DLD1 (cell line): Measurements from ENCODE around the gene CUL9.

Experiments used
- in situ Hi-C: cut with HindIII; loops from 2 replicates; pipeline ENCODE4 v1.10.0; 2017; ENCODE audit warnings: low sequenced_read_pairs

The CUL9 gene

DNA sequence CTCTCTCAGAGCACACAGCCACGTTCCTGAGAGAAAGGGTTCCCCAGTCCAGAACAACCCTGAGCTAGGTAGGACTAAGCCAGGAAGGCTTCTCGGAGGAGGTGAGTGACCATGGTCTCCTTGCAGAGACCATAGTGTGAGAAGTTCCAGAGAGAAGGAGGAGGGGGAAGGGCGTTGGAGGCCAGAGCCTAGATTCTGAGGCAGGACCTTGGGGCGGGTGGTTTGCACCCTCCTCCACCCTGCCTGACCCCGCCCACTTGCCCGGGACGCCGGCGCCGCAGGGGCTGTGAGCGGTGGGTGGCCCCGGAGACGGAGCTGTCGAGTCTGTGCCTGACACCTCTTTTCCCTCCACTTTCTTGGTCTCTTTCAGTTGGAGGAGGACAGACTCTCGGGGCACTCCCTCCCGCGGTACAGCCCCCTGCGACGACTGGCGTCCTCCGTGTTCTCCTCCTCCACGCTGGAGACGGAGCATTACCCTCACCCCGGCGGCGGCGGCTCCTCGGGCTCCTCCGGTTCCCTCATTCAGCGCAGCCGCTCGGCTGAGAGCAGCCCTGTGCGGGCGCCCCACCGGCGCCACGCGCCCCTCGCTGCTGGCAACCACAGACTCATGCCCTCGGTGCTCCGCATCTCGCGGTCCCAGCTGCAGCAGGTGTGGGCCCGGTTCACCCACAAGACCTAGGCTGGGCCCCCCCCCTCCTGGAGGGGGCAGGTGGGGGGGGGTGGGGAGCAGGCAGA, 87.4 kb downstream of the CUL9 start:
- in situ Hi-C loops = no loop called here

DNA sequence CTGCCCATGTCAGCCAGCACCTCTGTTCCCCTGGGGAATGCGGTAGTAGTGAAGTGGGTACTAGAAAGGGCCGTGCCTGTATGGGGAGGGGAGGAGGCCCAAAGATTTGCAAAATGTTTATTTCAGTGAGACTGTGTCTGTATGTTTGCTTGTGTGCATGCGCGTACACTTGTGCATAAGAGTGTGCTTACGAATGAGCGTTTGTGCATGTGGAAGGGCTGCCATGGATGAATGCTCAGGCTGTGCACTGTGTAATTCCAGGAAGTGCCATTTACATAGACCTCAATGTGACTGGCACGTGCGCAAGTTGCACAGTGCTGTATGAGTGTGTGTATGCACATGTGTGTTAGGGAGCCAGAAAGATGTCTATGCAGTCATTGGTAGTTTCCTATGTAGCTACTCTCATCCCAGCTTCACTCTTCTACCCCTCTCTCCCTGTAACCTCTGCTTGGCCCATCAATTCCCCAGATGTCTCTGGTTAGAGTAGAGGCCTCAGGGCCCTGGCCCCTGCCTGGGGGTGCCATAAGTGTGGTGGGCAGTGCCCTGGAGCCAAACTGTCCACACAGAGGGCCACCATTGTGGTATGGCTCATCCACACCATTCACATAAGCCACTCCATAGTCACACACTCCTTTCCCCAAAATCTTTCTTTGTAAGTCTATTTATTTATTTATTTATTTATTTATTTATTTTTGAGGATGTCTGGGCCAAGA, 89.3 kb downstream of the CUL9 start:
- in situ Hi-C loops = no loop called here

DNA sequence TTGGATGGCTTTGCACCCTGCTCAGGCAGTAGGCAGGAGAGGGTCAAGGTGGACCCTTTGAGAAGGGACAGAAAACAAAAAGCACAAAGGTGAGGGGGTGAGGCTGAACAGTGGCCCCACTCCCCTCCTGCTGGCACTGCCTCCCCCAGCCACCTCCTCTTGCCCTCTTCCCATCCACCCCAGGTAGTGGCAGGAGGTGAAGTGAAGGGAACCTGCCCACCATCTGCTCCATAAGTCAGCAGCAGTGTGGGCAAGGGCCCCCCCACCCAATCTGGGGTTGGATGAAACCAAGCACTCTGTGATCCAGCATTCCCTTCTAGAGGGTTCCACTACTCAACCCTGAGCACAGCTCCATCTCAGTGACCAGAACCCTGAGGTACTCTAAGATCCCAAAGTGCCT, 89.9 kb downstream of the CUL9 start:
- in situ Hi-C loops = no loop called here

DNA sequence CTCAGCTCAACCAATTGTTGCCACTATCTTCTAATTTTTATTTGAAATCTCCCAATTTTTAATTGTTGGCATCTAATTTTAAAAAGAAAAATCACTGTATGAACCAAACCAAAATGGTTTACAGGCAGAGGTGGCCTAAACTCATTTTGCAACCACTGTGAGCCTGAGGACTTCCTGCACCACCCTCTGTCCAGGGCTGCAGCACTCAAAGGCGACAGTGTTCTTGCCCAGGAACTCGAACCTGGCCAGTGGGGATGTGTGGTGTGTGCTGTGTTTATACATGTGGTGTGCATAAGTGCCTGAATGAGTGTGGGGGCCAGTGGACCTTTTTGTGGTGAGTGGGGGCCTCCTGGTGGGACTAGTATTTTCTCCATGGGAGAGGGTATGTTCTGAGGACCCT, 91.7 kb downstream of the CUL9 start:
- in situ Hi-C loops = no loop called here
